Hepatic stellate cell (primary cell): ENCODE results near the gene MAJIN.
"Not testable (repeated sequence)": the region's sequence is repeated elsewhere in the genome, so short reads cannot be mapped to it uniquely, and the experiment has no call there.

Experiments used
- DNase-seq: peaks from one replicate; pipeline ENCODE4 v3.0.0; 2011; ENCODE audit warnings: low spot score

MAJIN gene

GRCh38 chr11:64990222-64990923 lies 18.5 kb upstream of the MAJIN start:
- peak; percentile 25 for DNase-seq

GRCh38 chr11:64989416-64989815 lies 17.5 kb upstream of the MAJIN start:
- no peak for DNase-seq

- DNase-seq = no peak
These were observed 16.3 kb upstream of the MAJIN start for GRCh38 chr11:64987998-64988854.

- not testable (repeated sequence) for DNase-seq
These were observed 11.4 kb upstream of the MAJIN start for GRCh38 chr11:64983339-64983738.

- no peak for DNase-seq
These were observed 4.7 kb upstream of the MAJIN start for GRCh38 chr11:64976651-64977050.

GRCh38 chr11:64974124-64974523 lies 2.2 kb upstream of the MAJIN start:
- no peak for DNase-seq

- no peak for DNase-seq
These were observed 1.2 kb downstream of the MAJIN start for GRCh38 chr11:64970731-64971151.

- DNase-seq = peak; percentile 48
These were observed 2.7 kb downstream of the MAJIN start for GRCh38 chr11:64969209-64969608.

GRCh38 chr11:64967375-64967774 lies 4.5 kb downstream of the MAJIN start:
- no peak for DNase-seq

GRCh38 chr11:64963072-64963631 lies 8.8 kb downstream of the MAJIN start:
- no peak for DNase-seq

- DNase-seq = no peak
These were observed 11.2 kb downstream of the MAJIN start for GRCh38 chr11:64960719-64961118.

- DNase-seq = no peak
These were observed 12.4 kb downstream of the MAJIN start for GRCh38 chr11:64959498-64959897.

- no peak for DNase-seq
These were observed 17.7 kb downstream of the MAJIN start for GRCh38 chr11:64954201-64954600.

GRCh38 chr11:64951529-64951928 lies 20.4 kb downstream of the MAJIN start:
- no peak for DNase-seq

- DNase-seq = no peak
These were observed 24.6 kb downstream of the MAJIN start for GRCh38 chr11:64947208-64947814.

GRCh38 chr11:64936539-64936938 lies 35.4 kb downstream of the MAJIN start:
- no peak for DNase-seq

GRCh38 chr11:64935359-64936081 lies 36.4 kb downstream of the MAJIN start, which contains the start of gene GPHA2:
Gene GPHA2, minus strand, starts transcription at chr11:64935893. Its CDS starts 433 bp downstream, at chr11:64935460.
- no peak for DNase-seq

- DNase-seq = no peak
These were observed 37.1 kb downstream of the MAJIN start for GRCh38 chr11:64934682-64935358.

- no peak for DNase-seq
These were observed 37.8 kb downstream of the MAJIN start for GRCh38 chr11:64933935-64934681.

- no peak for DNase-seq
These were observed 38.5 kb downstream of the MAJIN start for GRCh38 chr11:64933213-64933934.
